HG03378 (cell line): Measurements from ENCODE around the gene PLA2G4A.

ENCODE experiments used
- ATAC-seq: cut with Tn5 transposase; IDR thresholded peaks from one replicate; pipeline ENCODE4 v1.9.1; 2021; ENCODE audit warnings: mild to moderate bottlenecking, moderate library complexity; ENCODE audit not compliant: unreplicated experiment

The PLA2G4A gene

DNA sequence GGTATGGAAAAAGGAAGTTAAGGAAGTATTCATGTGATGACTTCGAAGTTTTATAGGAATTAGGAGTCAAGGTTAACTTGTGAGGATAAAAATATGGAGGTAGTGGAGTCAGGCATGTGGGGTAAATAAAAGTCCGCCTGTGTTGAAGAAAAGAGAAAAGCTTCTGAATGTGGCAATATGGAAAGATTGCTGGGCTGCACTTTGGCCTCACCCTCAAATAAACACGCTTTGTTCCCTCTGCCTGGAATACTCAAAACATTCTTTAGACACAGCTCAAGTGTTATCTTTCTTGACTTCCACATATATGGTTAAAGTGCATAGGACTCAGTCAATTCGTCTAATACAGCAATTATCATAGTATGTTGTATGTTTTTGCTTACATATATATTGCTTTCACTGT, 137.7 kb downstream of the PLA2G4A start:
- ATAC-seq: no peak

DNA sequence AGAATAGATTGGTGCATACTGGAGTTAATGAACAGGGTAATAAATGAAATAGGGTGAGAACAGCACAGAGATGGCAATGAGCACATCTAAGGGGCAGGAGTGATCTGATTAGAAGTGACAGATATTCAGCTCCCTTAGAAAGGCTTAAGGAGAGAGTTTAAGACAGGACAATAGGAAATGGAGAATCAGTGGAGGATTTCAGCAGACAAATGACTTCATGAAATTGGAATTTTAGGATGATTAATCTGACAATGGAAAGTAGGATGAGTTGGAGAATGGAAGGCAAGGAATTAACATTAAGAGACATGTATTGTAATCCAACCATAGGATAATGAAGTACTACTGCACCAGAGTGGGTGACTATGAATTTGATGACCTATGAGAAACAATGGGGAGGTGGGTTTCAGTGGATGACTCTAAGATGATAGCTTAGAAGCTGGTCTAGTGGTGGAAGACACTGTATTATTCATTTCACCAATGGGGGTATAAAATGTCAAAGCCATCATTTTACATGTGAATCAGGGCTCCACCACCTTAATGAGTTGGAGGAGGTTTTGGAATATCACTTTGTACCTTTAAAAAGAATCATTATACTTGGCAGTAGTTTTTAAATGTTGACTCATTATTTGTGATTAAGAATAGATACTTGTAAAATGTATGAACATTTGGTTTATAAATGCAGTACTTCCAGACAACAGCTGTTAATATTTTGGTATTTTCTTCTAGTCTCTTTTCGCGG, 139.1 kb downstream of the PLA2G4A start:
- ATAC-seq: no peak

DNA sequence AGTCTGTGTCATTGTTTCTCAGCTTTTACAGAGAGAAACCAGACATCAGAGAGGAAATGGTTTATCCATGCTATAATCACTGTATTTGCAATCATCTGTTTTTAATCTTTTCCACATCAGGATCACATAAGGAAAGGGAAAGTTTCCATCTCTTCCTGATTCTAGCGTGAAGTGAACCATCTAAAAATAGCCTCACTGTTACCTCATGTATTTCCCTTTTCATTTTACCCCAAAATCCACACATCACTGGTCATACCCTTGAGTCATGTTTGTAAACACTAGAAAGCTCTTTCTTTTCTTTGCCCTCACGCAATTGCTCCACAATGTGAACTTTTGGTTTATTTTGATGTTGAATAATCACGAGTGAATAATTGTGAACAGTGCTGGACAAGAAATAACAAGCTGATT, 146.0 kb downstream of the PLA2G4A start:
- no peak for ATAC-seq

DNA sequence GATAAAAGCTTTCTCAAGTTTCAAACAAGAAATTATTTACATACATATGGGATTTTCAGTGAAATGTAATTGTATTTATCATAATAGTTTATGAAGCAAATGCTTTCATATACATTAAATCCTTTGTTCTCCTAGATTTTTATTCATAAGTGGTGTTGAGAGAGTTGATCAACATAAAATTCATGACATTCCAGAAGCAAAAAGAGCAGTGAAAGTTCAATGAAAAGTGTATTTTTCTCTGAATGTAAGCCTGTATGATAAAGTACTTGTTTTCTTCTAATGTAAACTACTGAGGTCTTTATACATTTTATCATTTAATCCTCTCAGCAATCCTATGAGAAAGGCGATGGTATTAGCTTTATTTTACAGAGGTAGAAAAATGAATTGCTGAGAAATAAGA, 146.5 kb downstream of the PLA2G4A start:
- no peak for ATAC-seq

DNA sequence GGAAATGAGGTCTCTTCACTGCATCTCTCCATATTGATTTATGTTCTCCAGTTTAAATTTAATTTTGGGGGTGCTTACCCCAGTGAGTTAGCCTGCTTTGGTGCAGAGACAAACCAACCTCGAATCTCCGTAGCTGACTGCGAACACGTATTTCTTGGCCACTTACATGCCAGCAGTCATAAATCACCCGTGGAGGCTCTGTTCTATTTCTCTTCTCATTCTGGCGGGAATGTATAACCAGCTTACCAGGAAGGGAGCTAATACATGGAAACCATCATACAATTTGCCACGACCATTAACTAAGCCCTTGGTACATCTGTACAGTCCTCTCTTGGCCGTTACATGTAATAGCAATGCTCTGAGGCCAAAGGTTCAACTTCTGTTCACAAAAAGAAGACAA, 148.0 kb downstream of the PLA2G4A start:
- no peak for ATAC-seq

DNA sequence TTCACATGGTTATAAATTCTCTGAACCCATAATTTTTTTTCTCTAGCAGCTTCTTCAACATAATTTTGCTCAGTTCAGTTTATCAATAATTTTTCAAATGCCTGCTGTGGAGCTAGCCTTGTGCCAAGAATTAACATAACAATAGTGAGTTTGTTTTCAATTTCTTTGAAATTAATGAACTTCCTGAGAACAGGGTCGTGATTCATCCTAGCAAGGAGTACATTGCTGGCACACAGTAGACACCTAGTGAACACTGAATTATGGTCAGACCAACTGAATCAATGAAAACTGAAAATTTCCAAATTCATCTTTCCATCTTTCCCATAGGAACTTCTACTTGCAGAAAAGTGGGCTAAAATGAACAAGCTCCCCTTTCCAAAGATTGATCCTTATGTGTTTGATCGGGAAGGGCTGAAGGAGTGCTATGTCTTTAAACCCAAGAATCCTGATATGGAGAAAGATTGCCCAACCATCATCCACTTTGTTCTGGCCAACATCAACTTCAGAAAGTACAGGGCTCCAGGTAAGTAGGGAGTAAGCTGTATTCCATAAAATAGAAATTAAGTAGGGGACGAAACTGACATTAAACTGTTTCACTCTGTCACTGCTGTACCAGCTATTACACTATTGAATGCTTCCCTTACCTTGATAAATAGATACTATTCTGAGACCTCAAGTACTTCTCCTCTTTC, 148.7 kb downstream of the PLA2G4A start:
- no peak for ATAC-seq

DNA sequence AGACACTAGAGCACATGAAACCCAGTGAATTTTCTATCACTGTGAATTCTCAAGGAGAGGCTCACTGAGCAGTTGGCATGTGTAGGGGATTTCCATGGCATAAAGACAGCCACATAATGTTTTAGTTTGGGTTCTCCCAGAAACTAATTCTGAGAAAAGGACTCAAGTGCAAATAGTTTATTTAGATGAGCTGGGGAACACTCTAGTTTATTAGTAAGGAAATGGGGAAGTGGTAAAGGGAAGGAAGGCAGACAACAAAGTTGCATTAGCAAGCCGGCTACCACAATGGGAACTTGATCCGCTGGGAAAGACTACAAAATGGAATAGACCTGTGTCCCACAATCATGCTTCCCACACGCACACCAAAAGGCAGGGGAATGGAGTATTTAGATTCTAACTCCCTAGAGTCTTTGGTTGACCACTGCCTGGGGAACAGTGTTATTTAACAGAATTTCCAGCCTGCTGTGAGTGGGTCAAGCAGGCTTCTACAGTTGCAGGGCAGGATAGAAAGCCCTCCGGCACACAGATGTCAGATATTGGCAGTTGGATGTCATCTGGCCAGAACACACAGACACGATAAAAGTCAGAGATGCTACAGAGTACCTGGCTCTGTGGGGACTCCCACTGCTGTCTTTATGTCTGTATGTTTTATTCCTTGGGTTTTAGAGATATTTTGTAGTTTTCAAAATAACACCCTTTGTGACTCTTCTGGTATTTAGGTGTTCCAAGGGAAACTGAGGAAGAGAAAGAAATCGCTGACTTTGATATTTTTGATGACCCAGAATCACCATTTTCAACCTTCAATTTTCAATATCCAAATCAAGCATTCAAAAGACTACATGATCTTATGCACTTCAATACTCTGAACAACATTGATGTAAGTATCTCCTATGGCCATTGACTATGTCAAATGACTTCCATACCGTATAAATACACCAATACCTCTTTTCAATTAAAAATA, 150.1 kb downstream of the PLA2G4A start:
- no peak for ATAC-seq

DNA sequence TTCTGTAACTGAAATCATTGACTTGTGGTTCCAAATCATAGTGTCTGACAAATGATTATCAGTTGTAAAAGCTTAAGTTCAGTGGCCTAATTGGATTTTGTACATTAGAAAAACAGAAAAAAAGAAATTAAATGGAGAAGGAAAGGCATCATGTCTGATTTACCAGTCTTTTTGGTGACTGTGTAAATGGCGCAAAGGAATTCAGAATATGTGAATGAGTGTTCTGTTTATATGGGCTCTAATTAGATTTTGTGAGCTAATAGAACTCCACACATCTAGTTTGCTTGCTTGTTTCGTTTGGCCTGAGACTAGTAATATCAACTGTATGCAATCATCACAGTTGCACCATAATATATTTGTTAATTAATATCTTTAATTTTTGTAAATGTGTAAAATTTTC, 151.7 kb downstream of the PLA2G4A start:
- ATAC-seq: no peak

DNA sequence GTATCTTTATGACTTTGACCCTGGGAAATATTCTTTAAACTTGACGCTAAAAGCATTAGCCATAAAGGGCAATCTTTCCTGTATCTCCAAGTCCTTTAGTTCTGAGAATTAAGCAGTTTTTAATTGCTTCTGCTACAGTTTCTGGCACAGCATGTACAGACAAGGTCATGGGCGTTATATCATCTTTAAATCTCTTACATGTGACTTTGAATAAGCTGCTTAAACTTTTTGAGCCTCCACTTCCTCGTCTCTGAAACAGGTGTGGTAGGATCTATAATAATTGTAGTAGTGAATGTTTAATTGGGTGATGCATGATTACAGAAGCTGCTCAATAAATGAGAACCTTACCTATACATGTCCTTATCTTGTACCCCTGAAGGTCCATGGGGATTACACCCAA, 153.4 kb downstream of the PLA2G4A start:
- ATAC-seq: no peak

DNA sequence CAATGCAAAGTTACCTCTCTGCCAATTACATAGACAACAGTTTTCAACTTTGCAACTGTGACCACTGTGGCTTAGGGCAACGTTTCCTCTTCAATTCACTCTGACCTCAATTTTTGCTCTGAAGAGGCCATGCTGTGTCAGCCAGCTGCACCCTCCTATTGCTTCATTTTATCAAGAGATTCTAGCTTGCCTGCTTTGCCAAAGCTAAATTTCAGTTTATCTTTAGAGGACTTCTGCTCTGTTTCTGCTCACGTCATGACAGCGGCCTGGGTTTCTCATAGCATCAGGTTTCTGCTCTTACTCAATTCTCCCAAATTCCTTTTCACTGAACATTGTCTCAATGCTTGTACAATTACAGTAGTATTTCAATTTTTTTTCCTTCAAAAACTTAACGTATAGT, 154.6 kb downstream of the PLA2G4A start:
- ATAC-seq: no peak

DNA sequence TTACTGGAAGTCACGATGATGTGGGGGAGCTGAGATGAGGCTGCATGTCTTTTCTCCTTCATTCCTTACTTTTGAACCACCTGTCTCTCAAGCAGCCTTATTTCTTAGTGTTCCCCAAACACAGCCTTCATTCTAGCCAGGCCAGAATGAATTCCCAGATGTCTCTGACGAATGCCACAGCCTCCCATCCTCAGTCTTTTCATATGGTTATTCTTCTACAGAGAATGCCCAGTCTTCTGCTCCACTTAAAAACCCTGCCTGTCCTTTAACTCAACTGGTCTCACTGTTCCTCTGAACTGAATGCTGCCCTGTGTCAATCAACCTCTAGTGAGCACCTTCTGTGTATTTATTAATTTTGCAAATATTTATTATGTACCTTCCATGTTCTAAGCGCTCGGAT, 156.2 kb downstream of the PLA2G4A start:
- ATAC-seq: no peak

DNA sequence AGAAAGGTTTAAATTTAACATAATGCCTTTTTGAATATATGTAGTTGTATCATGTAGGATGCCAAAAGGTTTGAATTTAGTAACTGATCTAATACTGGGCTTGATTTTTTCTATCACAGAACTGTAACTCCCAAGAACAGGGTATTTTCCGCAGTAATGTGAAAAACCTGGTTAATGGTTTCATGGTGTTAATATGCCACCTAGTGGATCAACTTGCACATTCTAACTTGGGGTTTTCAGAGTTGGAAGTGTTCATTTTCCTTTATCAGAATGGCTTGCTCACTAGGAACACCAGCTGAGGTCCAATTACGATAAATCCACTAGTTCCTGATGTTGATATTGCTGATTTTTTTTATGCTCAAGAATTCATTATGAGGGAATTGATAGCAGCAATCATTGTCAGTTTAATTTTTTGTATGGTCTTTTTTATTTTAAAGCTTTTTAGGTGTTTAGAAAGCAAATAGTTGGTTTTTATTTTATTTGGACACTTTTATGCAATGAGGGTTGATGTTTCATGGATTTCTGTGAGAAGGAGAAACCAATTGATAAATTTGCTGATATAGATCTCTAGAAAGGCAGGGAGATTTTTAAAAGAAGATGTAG, 157.2 kb downstream of the PLA2G4A start:
- peak; percentile 77 for ATAC-seq

DNA sequence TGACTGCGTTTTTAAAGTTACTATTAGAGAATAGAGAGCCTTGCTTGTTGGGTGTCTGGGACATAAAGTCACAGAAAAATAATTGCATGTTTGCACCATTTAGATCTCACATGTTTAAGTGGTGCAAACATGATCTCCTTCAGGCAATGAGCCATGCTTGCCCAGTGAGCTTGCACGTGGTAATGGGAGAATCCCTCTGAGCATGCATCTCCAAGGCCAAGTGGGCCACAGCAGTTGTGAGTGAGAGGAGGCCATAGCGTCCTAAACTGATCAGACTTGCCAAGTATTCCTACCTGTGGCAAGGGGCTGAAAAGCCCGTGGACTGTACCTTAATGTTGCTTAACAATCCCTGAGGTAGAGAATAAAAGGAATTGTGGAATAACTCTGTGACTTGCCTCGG, 158.3 kb downstream of the PLA2G4A start:
- no peak for ATAC-seq

DNA sequence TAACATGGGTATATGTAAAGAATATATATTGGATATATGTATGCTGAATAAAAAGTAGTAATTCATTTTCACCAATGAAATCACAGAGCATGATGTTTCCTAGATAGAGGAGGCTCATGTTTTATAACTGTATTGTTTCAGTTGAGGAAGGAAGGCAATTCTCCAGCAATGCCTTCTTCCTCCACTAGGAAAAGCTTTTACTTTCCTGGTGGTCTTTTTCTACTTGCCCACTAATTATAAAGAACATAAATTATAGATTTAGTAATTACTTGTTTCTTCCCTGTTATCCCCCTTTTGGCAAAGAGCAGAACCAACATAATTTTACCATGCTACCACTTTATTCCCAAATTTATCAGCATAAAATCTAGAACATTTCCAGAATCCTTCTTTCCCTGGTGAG, 159.0 kb downstream of the PLA2G4A start:
- ATAC-seq: no peak

DNA sequence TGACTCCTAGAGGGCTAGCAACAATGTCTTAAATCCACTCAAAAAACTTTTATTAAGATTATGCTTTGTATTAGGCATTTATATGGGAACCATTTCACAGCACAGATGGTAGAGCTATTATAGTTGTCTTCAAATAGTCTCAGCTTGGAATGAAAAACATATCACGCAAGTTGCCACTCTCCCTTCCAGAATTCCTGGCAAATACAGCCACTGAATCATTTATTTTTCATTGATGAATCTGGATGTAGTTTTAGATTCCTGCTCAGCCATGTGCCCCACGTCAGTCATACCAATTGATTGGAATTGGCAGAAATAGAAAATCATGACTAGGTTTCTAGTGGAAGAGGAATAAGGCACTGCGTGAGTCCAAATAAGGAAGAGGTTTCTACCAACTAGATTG, 165.2 kb downstream of the PLA2G4A start:
- ATAC-seq: no peak

DNA sequence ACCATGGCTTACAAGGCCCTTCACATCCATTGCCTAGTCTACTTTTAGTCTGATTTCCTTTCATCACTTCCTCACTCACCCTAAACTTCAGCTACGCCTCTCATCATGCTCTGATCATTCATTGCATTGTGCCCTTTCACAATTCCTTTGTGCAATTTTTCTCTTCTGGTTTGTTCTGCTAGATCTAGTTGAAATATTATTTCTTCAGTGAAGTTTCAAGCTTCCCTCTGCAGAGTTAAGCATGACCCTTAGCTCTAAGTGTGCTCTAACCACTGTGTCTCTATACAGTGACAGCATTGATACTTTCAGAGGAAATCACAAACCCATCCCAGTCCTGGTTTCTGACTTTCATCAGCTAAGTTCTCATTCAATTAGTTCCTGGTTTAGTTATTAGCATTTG, 166.1 kb downstream of the PLA2G4A start:
- ATAC-seq: peak; percentile 44

DNA sequence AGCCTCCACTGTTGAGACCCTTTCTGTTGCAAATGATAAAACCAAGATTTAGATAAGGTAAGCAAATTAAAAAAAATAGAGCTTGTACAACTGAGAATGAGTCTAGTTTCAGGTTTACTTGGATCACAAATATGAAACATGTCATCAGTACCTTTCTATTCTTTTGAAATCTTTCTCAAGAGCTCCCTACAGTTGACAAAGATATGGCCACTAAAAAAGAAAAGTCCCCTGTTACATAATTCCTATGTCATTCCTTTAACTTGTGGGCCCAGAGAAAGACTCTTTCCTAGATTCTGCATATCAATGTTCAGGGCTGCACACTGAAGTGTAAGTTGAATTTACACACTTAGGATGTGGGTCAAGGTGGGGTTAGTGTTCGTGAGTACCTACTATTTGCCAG, 168.1 kb downstream of the PLA2G4A start:
- no peak for ATAC-seq

DNA sequence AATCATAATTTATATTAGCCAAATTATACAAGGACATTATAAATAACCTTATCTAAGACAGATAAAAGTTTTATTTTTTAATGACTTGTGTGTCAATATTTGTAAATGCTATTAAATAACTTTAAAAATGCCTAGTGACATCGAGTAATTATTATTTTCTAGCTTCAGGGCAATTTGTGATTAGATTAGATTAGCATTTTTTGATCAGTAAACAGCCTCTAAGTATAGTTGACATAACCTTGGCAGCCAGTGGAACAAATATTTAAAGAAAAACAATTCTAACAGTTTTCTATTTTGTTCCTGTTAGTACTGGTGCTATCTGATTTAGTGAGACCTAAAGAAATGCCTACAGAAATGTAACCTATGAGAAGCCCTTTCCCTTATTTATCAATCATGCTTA, 169.1 kb downstream of the PLA2G4A start:
- ATAC-seq: no peak

DNA sequence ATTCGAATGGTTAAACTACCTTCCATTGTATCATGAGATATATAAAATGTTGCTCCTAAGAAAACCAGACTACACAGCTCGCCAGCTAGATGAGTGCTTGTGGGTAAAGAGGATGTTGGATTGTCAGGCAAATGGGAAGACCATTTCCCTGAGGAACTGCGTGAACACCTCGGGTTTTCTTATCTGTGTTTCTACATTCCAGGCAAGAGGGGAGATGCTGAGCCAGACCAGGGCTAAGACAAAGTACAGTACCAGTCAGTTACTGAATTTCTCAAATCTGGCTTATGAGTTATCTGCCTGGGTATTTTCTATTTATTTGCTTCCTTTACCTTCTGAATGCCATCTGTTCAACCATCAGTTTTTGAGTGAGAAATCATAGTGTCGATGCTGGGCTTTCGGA, 170.8 kb downstream of the PLA2G4A start:
- no peak for ATAC-seq

DNA sequence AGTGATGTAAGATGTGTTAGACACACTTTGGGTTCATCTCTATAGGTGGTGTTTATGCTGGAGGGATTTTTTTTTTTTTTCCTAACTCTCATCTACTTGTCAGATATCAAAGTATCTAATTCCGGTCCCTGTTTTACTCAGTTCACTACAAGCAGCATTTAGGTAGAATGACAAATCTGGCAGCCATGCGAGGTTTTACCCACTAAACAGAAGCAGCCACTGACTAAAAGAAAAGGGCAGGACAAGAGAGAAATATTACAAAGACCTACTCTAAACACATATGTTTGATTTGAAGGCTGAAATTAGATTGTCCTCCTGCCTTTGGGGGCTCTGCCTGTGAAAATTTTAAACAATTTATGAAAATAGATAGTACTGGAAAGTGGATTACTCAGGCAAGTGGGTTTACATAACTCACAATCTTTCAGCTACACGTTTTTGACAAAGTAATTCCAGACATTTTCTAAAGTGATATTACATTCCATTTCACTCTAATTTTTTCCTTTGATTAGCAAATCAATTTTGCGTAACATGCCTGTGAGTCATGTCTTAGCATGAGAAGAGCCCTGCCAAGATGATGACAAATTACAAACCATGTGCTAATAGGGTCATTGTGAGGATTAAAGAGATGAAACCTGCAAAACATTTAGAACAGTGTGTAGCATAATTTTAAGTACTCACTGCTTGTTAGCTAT, 172.6 kb downstream of the PLA2G4A start:
- ATAC-seq: no peak

DNA sequence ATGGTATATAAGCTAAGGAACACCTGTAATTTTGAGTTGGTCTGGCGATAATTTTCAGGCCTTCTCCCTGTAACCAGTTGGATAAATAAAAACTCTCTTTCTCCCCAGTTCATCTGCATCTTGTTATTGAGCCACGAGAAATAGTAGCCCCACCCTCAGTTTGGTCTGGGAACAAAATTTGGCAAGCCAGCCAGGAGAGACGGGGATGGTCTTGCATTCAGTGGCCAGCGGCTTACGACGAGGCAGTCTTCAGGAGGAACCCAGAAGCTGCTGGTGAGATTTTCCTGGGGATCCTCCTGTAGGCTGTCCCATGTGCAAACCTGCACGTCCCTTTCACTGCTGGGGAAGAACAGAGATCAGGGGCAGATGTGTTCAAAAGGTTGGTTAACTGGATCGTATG, 174.6 kb downstream of the PLA2G4A start:
- no peak for ATAC-seq
